Upper lobe of left lung (tissue), 6 donors: Measurements from ENCODE around the gene IMMP2L. TPM values are rescaled to one million over a fixed set of nuclear protein-coding genes. Genes with fewer than 3 reads are reported as not detected.

Experiments used
- ATAC-seq, 2 donors: fragments of 200-7000 bp; cut with Tn5 transposase; one replicate each; pipeline ENCODE4 v1.9.1; 2022; ENCODE audit warnings: mild to moderate bottlenecking in 2 of 2, moderate library complexity in 2 of 2; ENCODE audit not compliant: low FRiP score in 2 of 2
- DNase-seq, 2 donors: peaks; one replicate each; pipeline ENCODE4 v3.0.0-alpha.2; 2019 to 2020
- H3K27ac ChIP-seq, 4 donors: fragments of 200-600 bp; sonication (generic); one replicate each; pipeline ENCODE4 v1.5.1; 2016 to 2019
- H3K27me3 ChIP-seq, 4 donors: fragments of 200-600 bp; sonication (generic); one replicate each; pipeline ENCODE4 v1.5.1; 2017 to 2019
- H3K36me3 ChIP-seq, 4 donors: fragments of 200-600 bp; sonication (generic); one replicate each; pipeline ENCODE4 v1.5.1; 2016 to 2019
- H3K4me1 ChIP-seq, 4 donors: fragments of 200-600 bp; sonication (generic); one replicate each; pipeline ENCODE4 v1.5.1; 2018 to 2019
- H3K4me3 ChIP-seq, 4 donors: fragments of 200-600 bp; sonication (generic); one replicate each; pipeline ENCODE4 v1.5.1; 2017 to 2019; ENCODE audit warnings: mild to moderate bottlenecking in 2 of 4, moderate library complexity in 1 of 4
- H3K9me3 ChIP-seq, 4 donors: fragments of 200-600 bp; sonication (generic); one replicate each; pipeline ENCODE4 v1.5.1; 2018 to 2019
- CTCF ChIP-seq, 6 experiments: fragments of 450-650 bp in 4 of 6; fragments of 200-600 bp in 2 of 6; sonication (generic) in 2 of 6; IDR thresholded peaks; one replicate each; pipeline ENCODE4 v1.5.1; 2016 to 2019; ENCODE audit warnings: antibody characterized with exemption in 6 of 6
- EP300 ChIP-seq, 4 donors: sonication (generic); formaldehyde crosslinking; IDR thresholded peaks; one replicate each; pipeline ENCODE4 v1.5.1; 2017; ENCODE audit warnings: antibody characterized with exemption in 4 of 4, control low read depth in 2 of 4
- POLR2A ChIP-seq, 4 donors: fragments of 450-650 bp; IDR thresholded peaks; one replicate each; pipeline ENCODE4 v1.5.1; 2016 to 2017; ENCODE audit warnings: antibody characterized with exemption in 4 of 4, mild to moderate bottlenecking in 2 of 4
- POLR2AphosphoS5 ChIP-seq, 2 donors: sonication (generic); formaldehyde crosslinking; IDR thresholded peaks; one replicate each; pipeline ENCODE4 v1.5.1; 2017; ENCODE audit warnings: antibody characterized with exemption in 2 of 2
- WGBS, 2 donors: methylation state at CpG; one replicate each; pipeline ENCODE4 v1.1.5; 2017 to 2018; 5-methylcytosine and 5-hydroxymethylcytosine counted together
- total RNA-seq, 6 donors: library from RNA; depleted of rRNA in 4 of 6; stranded (reverse); fragments of >200 nt in 4 of 6; gene quantifications; one replicate each; pipeline versions ENCODE4 v1.1.0 to v1.2.1, GENCODE V29; 2016 to 2021
- donor health status: DM: no; HTN: no; CAD: no; lungs with moderate emphysema.
- donor health status: DM: no; HTN: yes; CAD: no; lungs with severe emphysema.

IMMP2L gene
- total RNA-seq, 6 donors from 2014 or later = 7.1 to 17.5 (median 11.3) TPM

- H3K4me3 ChIP-seq = no peak overlapping the region
- H3K27ac ChIP-seq = no peak overlapping the region
- 58 to 66% methylated on average over 2 of the region's 2 CpGs for WGBS, 2 donors
- no peak for ATAC-seq
- no peaks in the 10 kb centered on the region for H3K9me3 ChIP-seq
- no peak for DNase-seq
- no peak for TF ChIP-seq POLR2A (IDR thresholded peaks at IDR 0.05)
- TF ChIP-seq POLR2AphosphoS5 (IDR thresholded peaks at IDR 0.05) = no peak
- no peak for TF ChIP-seq EP300 (IDR thresholded peaks at IDR 0.05)
- no peak for TF ChIP-seq CTCF (IDR thresholded peaks at IDR 0.05)
- H3K4me1 ChIP-seq = no peaks in the 10 kb centered on the region
- H3K36me3 ChIP-seq = no peaks in the 10 kb centered on the region
- no peaks in the 10 kb centered on the region for H3K27me3 ChIP-seq
Measured at GRCh38 chr7:111223802-111224253, 338.5 kb downstream of the IMMP2L start.

GRCh38 chr7:111215550-111215949 lies 346.7 kb downstream of the IMMP2L start:
- DNase-seq = no peak
- H3K9me3 ChIP-seq = no peaks in the 10 kb centered on the region
- ATAC-seq = no peak

GRCh38 chr7:111212857-111213523 lies 349.3 kb downstream of the IMMP2L start:
- Histone ChIP-seq H3K36me3 (no peaks in the 10 kb centered on the region), H3K4me1 (no peaks in the 10 kb centered on the region), H3K27ac (no peak overlapping the region), H3K27me3 (no peaks in the 10 kb centered on the region), H3K4me3 (no peak overlapping the region), H3K9me3 (no peaks in the 10 kb centered on the region)
- whole genome bisulfite sequencing, 2 donors = 91 to 96% methylated on average over 4 to 11 of the region's 11 CpGs
- ATAC-seq (no peak), DNase-seq (peak in 1 of 2 donors; percentile 43)
- TF ChIP-seq EP300 (IDR thresholded peaks at IDR 0.05) (no peak), CTCF (IDR thresholded peaks at IDR 0.05) (no peak), POLR2A (IDR thresholded peaks at IDR 0.05) (no peak), POLR2AphosphoS5 (IDR thresholded peaks at IDR 0.05) (no peak)

More at GRCh38 chr7:111215550-111215949, 346.7 kb downstream of the IMMP2L start:
- Histone ChIP-seq H3K4me1 (no peaks in the 10 kb centered on the region), H3K4me3 (no peak overlapping the region), H3K27me3 (no peaks in the 10 kb centered on the region), H3K27ac (no peak overlapping the region), H3K36me3 (no peaks in the 10 kb centered on the region)
- TF ChIP-seq POLR2AphosphoS5 (IDR thresholded peaks at IDR 0.05) (no peak), POLR2A (IDR thresholded peaks at IDR 0.05) (no peak), CTCF (IDR thresholded peaks at IDR 0.05) (no peak), EP300 (IDR thresholded peaks at IDR 0.05) (no peak)

- no peak for DNase-seq
- H3K36me3 ChIP-seq = no peaks in the 10 kb centered on the region
- no peak for ATAC-seq
- no peak for TF ChIP-seq POLR2A (IDR thresholded peaks at IDR 0.05)
- TF ChIP-seq POLR2AphosphoS5 (IDR thresholded peaks at IDR 0.05) = no peak
- TF ChIP-seq EP300 (IDR thresholded peaks at IDR 0.05) = no peak
- TF ChIP-seq CTCF (IDR thresholded peaks at IDR 0.05) = no peak
- H3K27me3 ChIP-seq = no peaks in the 10 kb centered on the region
- no peaks in the 10 kb centered on the region for H3K4me1 ChIP-seq
- no peaks in the 10 kb centered on the region for H3K9me3 ChIP-seq
- H3K4me3 ChIP-seq = no peak overlapping the region
- no peak overlapping the region for H3K27ac ChIP-seq
- WGBS, 2 donors = 83 to 91% methylated on average over 3 of the region's 3 CpGs
Measured at GRCh38 chr7:111210996-111211395, 351.3 kb downstream of the IMMP2L start.

- DNase-seq (no peak), ATAC-seq (no peak)
- H3K36me3 ChIP-seq = no peaks in the 10 kb centered on the region
- 89 to 100% methylated on average over 1 of the region's 1 CpG for WGBS, 2 donors
- no peak overlapping the region for H3K27ac ChIP-seq
- no peaks in the 10 kb centered on the region for H3K27me3 ChIP-seq
- no peaks in the 10 kb centered on the region for H3K4me1 ChIP-seq
- H3K4me3 ChIP-seq = no peak overlapping the region
- no peak for TF ChIP-seq EP300 (IDR thresholded peaks at IDR 0.05)
- no peaks in the 10 kb centered on the region for H3K9me3 ChIP-seq
Measured at GRCh38 chr7:111210043-111210442, 352.2 kb downstream of the IMMP2L start.
